CD14-positive monocyte (primary cell): Measurements from ENCODE around the gene ADAMTS17. TPM values are rescaled to one million over a fixed set of nuclear protein-coding genes. Genes with fewer than 3 reads are reported as not detected.

ENCODE experiments used
- DNase-seq, 3 donors: peaks; one replicate each; pipeline ENCODE4 v3.0.0-alpha.2; 2011 to 2022
- H2AFZ ChIP-seq: 2 replicates; pipeline ENCODE4 v1.6.0; 2012; ENCODE audit warnings: mild to moderate bottlenecking, low read depth, low read length, inconsistent platforms; ENCODE audit not compliant: insufficient read depth, poor library complexity, severe bottlenecking
- H3K27ac ChIP-seq, 2 donors: 1 replicate in 1 of 2; 2 replicates in 1 of 2; pipeline ENCODE4 v1.5.1; 2012 to 2013; ENCODE audit warnings: low read length in 2 of 2, control low read depth in 1 of 2, inconsistent platforms in 1 of 2, low read depth in 1 of 2, mild to moderate bottlenecking in 1 of 2
- H3K27me3 ChIP-seq, 2 donors: one replicate each; pipeline versions ENCODE4 v1.6.0 to v1.6.1; 2011 to 2013; ENCODE audit warnings: low read length in 2 of 2; ENCODE audit not compliant: control insufficient read depth in 2 of 2, insufficient read depth in 2 of 2
- H3K36me3 ChIP-seq, 2 donors: replicated peaks in 1 of 2; 1 replicate in 1 of 2; 2 replicates in 1 of 2; pipeline versions ENCODE4 v1.5.1 to v1.6.1; 2012 to 2013; ENCODE audit warnings: low read length in 2 of 2, control low read depth in 1 of 2, inconsistent platforms in 1 of 2, mild to moderate bottlenecking in 1 of 2; ENCODE audit not compliant: insufficient read depth in 2 of 2, control insufficient read depth in 1 of 2
- H3K4me1 ChIP-seq, 2 donors: 1 replicate in 1 of 2; 2 replicates in 1 of 2; pipeline versions ENCODE4 v1.5.1 to v1.6.1; 2012 to 2013; ENCODE audit warnings: low read length in 2 of 2, control low read depth in 1 of 2, inconsistent platforms in 1 of 2, mild to moderate bottlenecking in 1 of 2, moderate library complexity in 1 of 2; ENCODE audit not compliant: insufficient read depth in 2 of 2, control insufficient read depth in 1 of 2
- H3K4me2 ChIP-seq: replicated peaks from 2 replicates; pipeline ENCODE3; 2012; ENCODE audit warnings: low read length, moderate library complexity, mild to moderate bottlenecking; ENCODE audit not compliant: poor library complexity, severe bottlenecking; ENCODE audit errors: extremely low read depth
- H3K4me3 ChIP-seq, 3 experiments: fragments of 200-600 bp in 1 of 3; sonication (generic) in 1 of 3; replicated peaks in 1 of 3; 1 replicate in 2 of 3; 2 replicates in 1 of 3; pipeline ENCODE4 v1.5.1; 2011 to 2013; ENCODE audit warnings: low read length in 3 of 3, mild to moderate bottlenecking in 3 of 3, control low read depth in 2 of 3, low read depth in 2 of 3, inconsistent platforms in 1 of 3, moderate library complexity in 1 of 3
- H3K79me2 ChIP-seq: 2 replicates; pipeline ENCODE4 v1.6.0; 2012; ENCODE audit warnings: mild to moderate bottlenecking, control low read depth, inconsistent platforms, low read length, moderate library complexity; ENCODE audit not compliant: insufficient read depth
- H3K9ac ChIP-seq: 2 replicates; pipeline ENCODE4 v1.6.0; 2017; ENCODE audit warnings: low read length, mild to moderate bottlenecking; ENCODE audit not compliant: insufficient read depth, poor library complexity, severe bottlenecking
- H3K9me3 ChIP-seq, 2 donors: replicated peaks in 1 of 2; 1 replicate in 1 of 2; 2 replicates in 1 of 2; pipeline versions ENCODE4 v1.5.1 to v1.6.1; 2012 to 2013; ENCODE audit warnings: low read length in 2 of 2, control low read depth in 1 of 2; ENCODE audit not compliant: control insufficient read depth in 1 of 2, insufficient read depth in 1 of 2
- H4K20me1 ChIP-seq: 2 replicates; pipeline ENCODE4 v1.6.0; 2012; ENCODE audit warnings: mild to moderate bottlenecking, low read length, control low read depth, moderate library complexity; ENCODE audit not compliant: insufficient read depth
- H3K27ac Mint-ChIP-seq, 7 donors: one replicate each; pipeline ENCODE4 v1.8.0; 2020; ENCODE audit warnings: mild to moderate bottlenecking in 7 of 7, mixed read lengths in 7 of 7, moderate library complexity in 6 of 7, inconsistent platforms in 2 of 7
- H3K27me3 Mint-ChIP-seq, 3 donors: one replicate each; pipeline ENCODE4 v1.8.0; 2021 to 2022; ENCODE audit warnings: low read depth in 3 of 3, mild to moderate bottlenecking in 3 of 3, mixed read lengths in 3 of 3, moderate library complexity in 3 of 3, inconsistent platforms in 1 of 3
- H3K36me3 Mint-ChIP-seq, 2 donors: one replicate each; pipeline ENCODE4 v1.8.0; 2020; ENCODE audit warnings: mixed read lengths in 2 of 2, inconsistent platforms in 1 of 2, mild to moderate bottlenecking in 1 of 2
- H3K4me1 Mint-ChIP-seq: one replicate; pipeline ENCODE4 v1.8.0; 2020; ENCODE audit warnings: mild to moderate bottlenecking, mixed read lengths
- H3K4me3 Mint-ChIP-seq, 2 donors: one replicate each; pipeline ENCODE4 v1.8.0; 2020; ENCODE audit warnings: mild to moderate bottlenecking in 2 of 2, mixed read lengths in 2 of 2, moderate library complexity in 1 of 2
- H3K9me3 Mint-ChIP-seq, 7 donors: one replicate each; pipeline ENCODE4 v1.8.0; 2020 to 2022; ENCODE audit warnings: mixed read lengths in 7 of 7, mild to moderate bottlenecking in 6 of 7, moderate library complexity in 6 of 7, inconsistent platforms in 2 of 7
- CTCF ChIP-seq: fragments of 200-600 bp; IDR thresholded peaks from one replicate; pipeline ENCODE4 v1.8.0; 2022; ENCODE audit warnings: antibody characterized with exemption, mild to moderate bottlenecking
- WGBS: methylation state at CpG from one replicate; pipeline ENCODE4 v1.1.5; 2013; ENCODE audit warnings: missing lambda C conversion rate; ENCODE audit not compliant: insufficient coverage; 5-methylcytosine and 5-hydroxymethylcytosine counted together
- intact Hi-C, 2 donors: fragments of 100-400 bp; cut with micrococcal nuclease; formaldehyde crosslinking; loops; one replicate each; pipeline versions ENCODE4 v1.15.0 to v1.15.1; 2023
- polyA plus RNA-seq, 3 donors: library from polyadenylated mRNA; depleted of rRNA in 1 of 3; unstranded in 2 of 3; stranded (reverse) in 1 of 3; fragments of 300-500 nt in 2 of 3; fragments of >200 nt in 1 of 3; fragmentation: Illumina TruSeq in 2 of 3; gene quantifications; 1 replicate in 2 of 3; 2 replicates in 1 of 3; pipeline ENCODE4 v1.2.3, GENCODE V29; 2012 to 2021

Gene ADAMTS17
- polyA plus RNA-seq, 3 donors, result 0.03 to 0.25 TPM; not detected in 1

- Histone ChIP-seq H3K4me1 (peaks cover 0 to 8% of the 10 kb centered on the region in 2 donors), H3K27ac (no peak overlapping the region), H3K4me3 (no peak overlapping the region), H3K79me2 (no peaks in the 10 kb centered on the region), H3K4me2 (no peak overlapping the region), H2AFZ (no peak overlapping the region), H3K36me3 (no peaks in the 10 kb centered on the region), H3K27me3 (peaks cover 0 to 3% of the 10 kb centered on the region in 2 donors), H4K20me1 (no peaks in the 10 kb centered on the region), H3K9me3 (peaks cover 5 to 26% of the 10 kb centered on the region in 2 donors), H3K9ac (no peak overlapping the region)
- Mint-ChIP-seq H3K9me3 (peaks cover 9 to 38% (median 17%) of the 10 kb centered on the region in 7 donors), H3K27ac (no peak overlapping the region), H3K4me1 (peaks cover 6% of the 10 kb centered on the region), H3K36me3 (no peaks in the 10 kb centered on the region), H3K4me3 (no peak overlapping the region), H3K27me3 (peaks cover 1 to 16% (median 7%) of the 10 kb centered on the region in 3 donors)
- intact Hi-C loops, result no loop called here
- WGBS, result 95% methylated on average over 6 of the region's 8 CpGs
- DNase-seq, result no peak
- TF ChIP-seq CTCF, result no peak
These were observed 35.7 kb downstream of the ADAMTS17 start for GRCh38 chr15:100306098-100306497.

GRCh38 chr15:100301910-100302431 lies 39.8 kb downstream of the ADAMTS17 start:
- Mint-ChIP-seq H3K36me3 (no peaks in the 10 kb centered on the region), H3K4me3 (no peak overlapping the region), H3K9me3 (peaks cover 18 to 40% (median 23%) of the 10 kb centered on the region in 7 donors), H3K27ac (no peak overlapping the region), H3K27me3 (peaks cover 0 to 1% (median under 1%) of the 10 kb centered on the region in 3 donors), H3K4me1 (no peaks in the 10 kb centered on the region)
- Histone ChIP-seq H2AFZ (no peak overlapping the region), H3K4me2 (no peak overlapping the region), H3K27ac (no peak overlapping the region), H3K27me3 (no peaks in the 10 kb centered on the region), H4K20me1 (no peaks in the 10 kb centered on the region), H3K4me3 (no peak overlapping the region), H3K4me1 (no peaks in the 10 kb centered on the region), H3K79me2 (no peaks in the 10 kb centered on the region), H3K9me3 (peaks cover 14 to 35% of the 10 kb centered on the region in 2 donors), H3K36me3 (no peaks in the 10 kb centered on the region), H3K9ac (no peak overlapping the region)
- WGBS, result no CpG with 5 or more reads among the region's 2 CpGs
- no peak for TF ChIP-seq CTCF
- intact Hi-C loops, result no loop called here
- DNase-seq, result no peak
